Skin of body (tissue), 2 donors: ENCODE measurements around the gene DDX39B. TPM values are rescaled to one million over a fixed set of nuclear protein-coding genes. Genes with fewer than 3 reads are reported as not detected.
"Not testable (repeated sequence)": the region's sequence is repeated elsewhere in the genome, so short reads cannot be mapped to it uniquely, and the experiment has no call there.

Experiments
- DNase-seq: peaks from one replicate; lab custom pipeline; 2025; lab: John Stamatoyannopoulos, UW
- total RNA-seq: library from RNA; depleted of rRNA; stranded (reverse); fragments of >200 nt; gene quantifications from one replicate; pipeline ENCODE4 v1.2.3, GENCODE V29; 2014

Gene DDX39B
- total RNA-seq: 267 TPM

GRCh38 chr6:31541658-31542521 lies at the start of gene DDX39B:
TSS of gene DDX39B (minus strand) at chr6:31542003. CDS start at chr6:31540532, 1,471 bp downstream.
- peak; percentile 98 for DNase-seq

DNA sequence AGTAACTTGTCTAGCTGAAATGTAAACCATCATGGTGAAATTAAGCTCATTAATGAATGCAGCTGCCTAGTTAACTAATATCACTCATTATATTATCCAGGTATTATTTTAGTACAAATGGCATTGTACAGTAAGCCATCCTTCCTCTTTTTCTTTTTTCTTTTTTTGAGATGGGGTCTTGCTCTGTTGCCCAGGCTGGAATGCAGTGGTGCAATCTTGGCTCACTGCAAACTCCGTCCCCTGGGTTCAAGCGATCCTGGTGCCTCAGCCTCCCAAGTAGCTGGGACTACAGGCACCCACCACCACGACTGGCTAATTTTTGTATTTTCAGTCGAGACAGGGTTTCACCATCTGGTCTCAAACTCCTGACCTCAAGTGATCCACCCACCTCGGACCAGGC lies 48.9 kb upstream of the DDX39B start:
- not testable (repeated sequence) for DNase-seq

- no peak for DNase-seq
These were observed 47.3 kb upstream of the DDX39B start for GRCh38 chr6:31588871-31589650.

GRCh38 chr6:31587791-31588777 lies 46.3 kb upstream of the DDX39B start:
- no peak for DNase-seq

DNA sequence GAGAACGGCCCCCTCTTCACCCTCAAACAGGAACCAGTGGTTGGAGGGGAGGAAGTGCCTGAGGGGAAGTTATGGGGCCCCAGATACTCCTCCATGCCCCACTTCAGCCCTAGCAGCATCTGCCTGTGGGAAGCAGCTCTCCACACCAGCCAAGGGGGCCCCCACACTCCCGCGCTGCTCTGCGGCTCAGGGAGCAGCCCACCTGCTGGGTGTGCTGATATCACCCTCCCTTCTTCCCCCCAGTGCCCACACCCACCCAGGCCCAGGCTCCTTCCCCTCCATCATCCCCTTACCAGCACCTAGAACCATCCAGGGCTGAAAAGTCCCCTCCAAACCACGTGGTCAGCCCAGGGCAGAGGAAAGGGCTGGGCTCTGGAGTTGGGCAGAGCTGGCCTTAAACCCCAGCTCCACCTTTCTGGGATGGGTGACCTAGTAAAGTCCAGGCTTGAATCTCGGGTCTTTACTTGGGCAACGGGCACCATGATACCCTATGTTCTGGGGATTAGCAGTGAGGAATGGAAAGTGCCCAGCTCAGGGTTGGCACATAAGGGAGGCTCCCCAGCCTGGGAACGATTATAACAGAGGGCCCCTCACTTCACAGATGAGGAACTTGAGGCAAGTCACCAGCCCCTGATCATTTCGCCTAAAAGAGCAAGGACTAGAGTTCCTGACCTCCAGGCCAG lies 44.9 kb upstream of the DDX39B start:
- no peak for DNase-seq

DNA sequence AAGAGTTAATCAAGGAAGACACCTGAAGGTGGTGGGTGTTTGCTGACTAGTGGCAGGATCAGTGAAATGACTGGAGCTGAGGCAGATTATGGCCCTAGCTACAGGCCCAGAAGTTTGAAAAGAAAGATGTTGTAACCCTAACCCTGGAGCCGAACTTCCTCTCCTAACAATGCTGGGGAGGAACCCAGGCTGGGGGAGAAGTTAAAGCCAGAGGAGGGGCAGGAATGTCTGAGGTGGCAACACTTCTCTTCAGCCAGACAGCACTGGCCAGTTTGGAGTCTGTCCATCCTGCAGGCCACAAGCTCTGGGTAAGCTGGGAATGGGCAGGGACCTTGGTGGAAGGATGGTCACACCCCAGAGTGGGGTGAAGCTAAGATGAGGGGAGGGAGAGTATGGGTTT lies 44.2 kb upstream of the DDX39B start, which contains the start of gene LST1:
Gene LST1 (plus strand): TSS at position 270 of the 400 bp plus-strand sequence. CDS start 1,023 bp downstream, outside the sequence.
- no peak for DNase-seq

- no peak for DNase-seq
These were observed 43.7 kb upstream of the DDX39B start for GRCh38 chr6:31585491-31585890.

DNA sequence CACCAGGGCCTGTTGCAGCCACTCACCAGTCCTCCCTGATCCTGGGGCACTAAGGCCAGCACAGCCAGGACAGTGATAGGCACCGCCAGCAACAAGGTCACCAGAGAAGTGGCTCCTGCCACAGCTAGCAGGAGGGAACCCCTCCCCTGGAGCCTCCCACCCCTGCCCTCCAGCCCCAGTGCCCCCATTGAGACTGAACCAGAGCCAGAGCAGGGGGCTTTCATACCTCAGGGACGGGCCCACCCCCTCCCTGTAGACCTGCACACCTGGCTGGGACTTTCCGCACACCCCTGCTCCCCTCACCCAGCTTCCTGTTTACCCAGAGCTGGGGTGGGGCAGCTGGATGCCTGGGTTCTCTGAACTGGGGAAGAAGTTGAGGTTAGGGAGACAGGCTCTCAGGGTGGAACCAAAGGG lies 40.4 kb upstream of the DDX39B start, which contains the start of gene LTB:
Gene LTB (minus strand): TSS at position 195 of the 414 bp plus-strand sequence. CDS start 7 bp downstream, at position 188.
- DNase-seq: no peak

- DNase-seq: no peak
These were observed 39.8 kb upstream of the DDX39B start for GRCh38 chr6:31581434-31582229.

DNA sequence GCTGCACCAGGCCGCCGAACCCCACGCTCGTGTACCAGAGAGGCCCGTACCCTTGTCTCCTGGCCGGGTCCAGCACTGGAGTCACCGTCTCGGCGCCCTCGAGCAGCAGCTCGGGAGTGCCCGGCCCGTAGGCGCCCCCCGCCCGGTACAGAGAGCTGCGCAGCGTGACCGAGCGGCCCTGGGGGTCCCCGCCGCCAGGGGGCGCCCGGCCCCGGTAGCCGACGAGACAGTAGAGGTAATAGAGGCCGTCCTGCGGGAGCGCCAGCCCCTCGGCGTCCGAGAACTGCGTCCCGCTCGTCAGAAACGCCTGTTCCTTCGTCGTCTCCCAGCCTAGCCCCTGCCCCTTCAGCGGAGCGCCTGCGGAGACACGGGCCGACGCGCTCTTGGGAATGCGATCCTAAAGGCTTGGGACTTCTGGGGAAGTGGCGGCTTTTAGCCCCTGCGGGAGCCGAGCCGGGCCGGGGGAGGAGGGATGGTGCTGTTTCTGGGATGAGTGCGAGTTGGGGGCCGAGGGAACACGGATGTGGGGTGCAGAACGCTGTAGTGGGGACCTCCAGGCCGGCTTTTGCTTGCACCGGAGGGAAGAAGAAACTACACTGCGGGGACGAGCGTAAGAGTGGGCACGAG lies 39.1 kb upstream of the DDX39B start:
- DNase-seq: peak; percentile 69

- DNase-seq: no peak
These were observed 38.6 kb upstream of the DDX39B start for GRCh38 chr6:31580438-31580740.

- DNase-seq: no peak
These were observed 38.0 kb upstream of the DDX39B start for GRCh38 chr6:31579546-31580437.

GRCh38 chr6:31579119-31579505 lies 37.3 kb upstream of the DDX39B start:
- no peak for DNase-seq

GRCh38 chr6:31578184-31579118 lies 36.6 kb upstream of the DDX39B start:
- DNase-seq: no peak

- DNase-seq: no peak
These were observed 35.8 kb upstream of the DDX39B start for GRCh38 chr6:31577579-31577966.

- no peak for DNase-seq
These were observed 35.2 kb upstream of the DDX39B start for GRCh38 chr6:31576897-31577578.
